KBM-7 (cell line): ENCODE results near the gene LRRC23.

ENCODE experiments used
- DNase-seq: peaks from one replicate; pipeline ENCODE4 v3.0.0-alpha.2; 2015
- in situ Hi-C: fragments of 300-500 bp; cut with MboI; formaldehyde crosslinking; loops from 2 replicates; pipeline ENCODE4 v1.14.3; 2020; ENCODE audit warnings: low sequenced_read_pairs, low pct_unique_long_range_greater_than_20kb, mixed read lengths

LRRC23 gene

DNA sequence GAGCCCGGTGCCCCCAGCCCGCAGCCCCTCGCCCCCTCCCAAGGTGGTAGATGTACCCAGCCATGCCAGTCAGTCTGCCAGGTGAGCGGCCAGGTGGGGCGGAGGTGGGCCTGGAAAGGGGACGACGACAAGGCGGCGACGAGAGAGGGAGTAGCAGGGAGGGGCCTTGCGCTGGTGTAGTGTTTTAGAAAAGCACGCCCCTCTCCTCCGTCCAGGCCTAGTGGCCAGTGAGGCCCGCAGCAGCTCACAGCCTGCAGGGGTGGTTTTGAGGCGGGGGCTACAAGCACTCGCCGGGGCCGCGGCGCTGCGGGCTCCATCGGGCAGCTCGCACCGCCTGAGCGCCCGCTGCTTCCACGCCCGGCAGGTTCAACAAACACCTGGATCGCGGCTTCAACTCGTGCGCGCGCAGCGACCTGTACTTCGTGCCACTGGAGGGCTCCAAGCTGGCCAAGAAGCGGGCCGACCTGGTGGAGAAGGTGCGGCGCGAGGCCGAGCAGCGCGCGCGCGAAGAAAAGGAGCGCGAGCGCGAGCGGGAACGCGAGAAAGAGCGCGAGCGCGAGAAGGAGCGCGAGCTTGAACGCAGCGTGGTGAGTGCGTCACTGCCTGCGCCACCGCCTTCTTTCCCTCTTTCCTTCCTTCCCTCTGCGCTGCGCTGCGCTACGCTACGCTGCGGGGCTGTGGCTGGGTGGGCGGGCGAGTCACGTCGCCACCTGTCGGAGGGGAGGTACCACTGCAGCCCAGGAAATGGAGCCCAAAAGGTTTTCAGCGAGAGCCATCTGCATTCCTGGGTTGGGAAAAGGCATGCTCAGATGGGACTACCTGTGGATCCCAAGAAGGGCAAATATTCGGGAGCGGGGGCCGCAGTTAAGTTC, 33.1 kb downstream of the LRRC23 start:
- in situ Hi-C loops = no loop called here

DNA sequence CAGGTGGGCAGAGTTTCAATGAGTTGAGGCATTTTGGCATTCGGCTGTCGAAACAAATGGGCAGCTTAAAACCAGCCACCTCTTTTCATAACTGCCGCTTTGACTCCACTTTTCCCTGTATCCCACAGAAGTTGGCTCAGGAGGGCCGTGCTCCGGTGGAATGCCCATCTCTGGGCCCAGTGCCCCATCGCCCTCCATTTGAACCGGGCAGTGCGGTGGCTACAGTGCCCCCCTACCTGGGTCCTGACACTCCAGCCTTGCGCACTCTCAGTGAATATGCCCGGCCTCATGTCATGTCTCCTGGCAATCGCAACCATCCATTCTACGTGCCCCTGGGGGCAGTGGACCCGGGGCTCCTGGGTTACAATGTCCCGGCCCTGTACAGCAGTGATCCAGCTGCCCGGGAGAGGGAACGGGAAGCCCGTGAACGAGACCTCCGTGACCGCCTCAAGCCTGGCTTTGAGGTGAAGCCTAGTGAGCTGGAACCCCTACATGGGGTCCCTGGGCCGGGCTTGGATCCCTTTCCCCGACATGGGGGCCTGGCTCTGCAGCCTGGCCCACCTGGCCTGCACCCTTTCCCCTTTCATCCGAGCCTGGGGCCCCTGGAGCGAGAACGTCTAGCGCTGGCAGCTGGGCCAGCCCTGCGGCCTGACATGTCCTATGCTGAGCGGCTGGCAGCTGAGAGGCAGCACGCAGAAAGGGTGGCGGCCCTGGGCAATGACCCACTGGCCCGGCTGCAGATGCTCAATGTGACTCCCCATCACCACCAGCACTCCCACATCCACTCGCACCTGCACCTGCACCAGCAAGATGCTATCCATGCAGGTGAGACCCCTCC, 34.0 kb downstream of the LRRC23 start:
- in situ Hi-C loops = no loop called here

More for the DNA sequence above, 33.1 kb downstream of the LRRC23 start:
- DNase-seq = peak; percentile 96

DNA sequence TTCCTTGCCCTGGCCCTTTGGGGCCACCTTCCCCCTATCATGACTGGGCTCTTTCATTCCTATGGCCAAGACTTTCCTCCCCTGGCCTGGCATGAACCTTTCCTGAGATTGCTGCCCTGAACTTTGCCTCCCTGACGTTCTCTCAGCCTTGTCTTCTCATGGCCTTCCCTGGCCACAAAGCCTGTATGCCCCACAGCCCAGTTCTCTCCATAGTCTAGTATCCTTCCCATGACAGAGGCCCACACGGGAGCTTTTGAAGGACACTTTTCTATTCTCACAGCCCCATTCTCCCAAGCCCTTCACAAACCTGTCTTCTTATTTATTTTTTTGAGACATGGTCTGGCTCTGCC, 34.5 kb downstream of the LRRC23 start:
- in situ Hi-C loops = no loop called here
- DNase-seq = no peak

More for the DNA sequence above, 34.0 kb downstream of the LRRC23 start:
- no peak for DNase-seq

DNA sequence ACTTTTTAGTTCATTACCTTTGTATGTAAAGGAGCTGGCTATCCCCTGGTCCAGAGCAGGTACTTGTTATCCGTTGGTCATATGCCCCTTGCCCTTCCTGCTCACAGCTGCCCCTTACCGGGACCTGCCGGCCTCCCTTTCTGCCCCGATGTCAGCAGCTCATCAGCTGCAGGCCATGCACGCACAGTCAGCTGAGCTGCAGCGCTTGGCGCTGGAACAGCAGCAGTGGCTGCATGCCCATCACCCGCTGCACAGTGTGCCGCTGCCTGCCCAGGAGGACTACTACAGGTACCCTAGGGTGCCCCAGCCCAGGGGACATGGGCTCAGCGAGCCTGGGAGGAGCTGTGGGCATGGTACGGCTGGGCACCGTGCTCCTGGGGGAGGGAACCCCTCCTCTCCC, 36.6 kb downstream of the LRRC23 start:
- in situ Hi-C loops = no loop called here
- DNase-seq = no peak

DNA sequence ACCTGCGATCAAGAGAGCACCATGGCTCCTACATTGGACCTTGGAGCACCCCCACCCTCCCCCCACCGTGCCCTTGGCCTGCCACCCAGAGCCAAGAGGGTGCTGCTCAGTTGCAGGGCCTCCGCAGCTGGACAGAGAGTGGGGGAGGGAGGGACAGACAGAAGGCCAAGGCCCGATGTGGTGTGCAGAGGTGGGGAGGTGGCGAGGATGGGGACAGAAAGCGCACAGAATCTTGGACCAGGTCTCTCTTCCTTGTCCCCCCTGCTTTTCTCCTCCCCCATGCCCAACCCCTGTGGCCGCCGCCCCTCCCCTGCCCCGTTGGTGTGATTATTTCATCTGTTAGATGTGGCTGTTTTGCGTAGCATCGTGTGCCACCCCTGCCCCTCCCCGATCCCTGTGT, 37.2 kb downstream of the LRRC23 start:
- no peak for DNase-seq
- in situ Hi-C loops = no loop called here

DNA sequence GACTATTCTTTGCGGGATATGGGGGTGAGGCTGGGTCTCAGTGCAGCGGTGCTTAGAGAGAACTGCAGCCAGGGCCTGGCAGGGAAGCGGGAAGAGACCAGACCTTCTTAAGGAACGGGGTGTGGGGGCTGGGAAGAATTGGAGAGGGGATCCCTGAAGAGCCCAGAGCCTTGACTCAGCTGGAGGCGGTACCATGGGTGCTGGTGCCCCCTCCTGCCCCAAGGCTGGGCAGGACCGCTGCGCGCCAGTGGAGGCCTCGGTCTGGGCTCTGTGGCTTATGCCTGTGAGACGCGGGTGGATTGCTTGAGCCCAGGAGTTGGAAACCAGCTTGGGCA, 37.7 kb downstream of the LRRC23 start:
- in situ Hi-C loops = no loop called here
- no peak for DNase-seq

DNA sequence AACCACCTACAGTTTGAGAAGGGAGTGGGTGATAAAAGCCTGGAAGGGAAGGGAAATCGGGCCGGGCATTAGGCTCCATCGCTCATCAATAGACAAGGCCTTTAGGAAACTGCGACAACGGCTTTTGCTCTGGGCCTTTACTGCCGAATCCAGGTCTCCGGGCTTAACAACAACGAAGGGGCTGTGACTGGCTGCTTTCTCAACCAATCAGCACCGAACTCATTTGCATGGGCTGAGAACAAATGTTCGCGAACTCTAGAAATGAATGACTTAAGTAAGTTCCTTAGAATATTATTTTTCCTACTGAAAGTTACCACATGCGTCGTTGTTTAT, 38.7 kb downstream of the LRRC23 start:
- DNase-seq = no peak
- in situ Hi-C loops = no loop called here

DNA sequence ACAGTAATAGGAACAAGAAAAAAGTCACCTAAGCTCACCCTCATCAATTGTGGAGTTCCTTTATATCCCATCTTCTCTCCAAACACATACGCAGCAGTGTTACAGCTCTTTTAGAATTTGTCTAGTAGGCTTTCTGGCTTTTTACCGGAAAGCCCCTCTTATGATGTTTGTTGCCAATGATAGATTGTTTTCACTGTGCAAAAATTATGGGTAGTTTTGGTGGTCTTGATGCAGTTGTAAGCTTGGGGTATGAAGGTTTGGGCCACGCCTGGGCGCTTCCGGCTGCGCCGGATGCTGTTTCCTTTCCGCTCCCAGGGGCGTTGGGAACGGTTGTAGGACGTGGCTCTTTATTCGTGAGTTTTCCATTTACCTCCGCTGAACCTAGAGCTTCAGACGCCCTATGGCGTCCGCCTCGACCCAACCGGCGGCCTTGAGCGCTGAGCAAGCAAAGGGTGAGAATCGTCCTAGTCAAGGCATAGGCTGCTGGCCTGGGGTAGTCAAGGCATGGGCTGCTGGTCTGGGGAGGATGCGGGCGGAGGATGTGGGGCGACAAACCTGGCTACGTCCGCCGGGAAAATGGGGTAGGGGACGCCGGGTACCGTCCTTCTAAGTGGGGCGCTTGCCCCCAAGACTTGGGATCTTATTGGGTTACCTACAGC, 39.2 kb downstream of the LRRC23 start, which contains the start of the genes C12orf57 and RNU7-1:
C12orf57 (plus strand) TSS at position 301 of the 659 bp plus-strand sequence; CDS start at position 401, 100 bp downstream.
RNU7-1 (plus strand) TSS at position 95 of the 659 bp plus-strand sequence.
- in situ Hi-C loops = no loop called here
- peak; percentile 96 for DNase-seq

DNA sequence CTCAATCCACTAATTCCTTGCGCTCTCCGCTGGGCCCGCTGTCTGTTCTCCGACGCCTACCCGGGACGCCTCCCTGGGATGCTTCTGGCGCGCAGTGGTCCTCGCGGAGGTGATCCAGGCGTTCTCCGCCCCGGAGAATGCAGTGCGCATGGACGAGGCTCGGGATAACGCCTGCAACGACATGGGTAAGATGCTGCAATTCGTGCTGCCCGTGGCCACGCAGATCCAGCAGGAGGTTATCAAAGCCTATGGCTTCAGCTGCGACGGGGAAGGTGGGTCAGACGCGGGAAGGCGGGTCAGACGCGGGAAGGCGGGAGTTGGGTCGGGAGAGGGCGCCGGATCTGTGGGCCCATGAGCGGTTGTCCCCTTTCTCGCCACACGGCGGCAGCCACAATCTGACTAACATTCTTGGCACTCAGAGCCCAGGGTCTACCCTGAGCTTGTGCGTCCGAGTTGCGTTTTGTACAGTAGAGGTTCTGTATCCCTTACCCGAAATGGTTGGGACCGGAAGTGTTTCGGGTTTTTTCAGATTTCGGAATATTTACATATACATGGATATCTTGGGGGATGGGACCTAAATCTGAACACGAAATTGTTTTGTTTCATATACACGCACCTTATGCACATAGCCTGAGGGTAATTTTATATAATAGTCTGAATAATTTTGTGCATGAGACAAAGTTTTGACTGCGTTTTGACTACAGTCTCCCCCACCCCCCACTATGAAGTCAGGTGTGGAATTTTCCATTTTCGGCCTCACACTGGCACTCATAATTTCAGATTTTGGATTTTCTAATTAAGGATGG, 40.0 kb downstream of the LRRC23 start:
- peak; percentile 94 for DNase-seq
- in situ Hi-C loops = no loop called here

DNA sequence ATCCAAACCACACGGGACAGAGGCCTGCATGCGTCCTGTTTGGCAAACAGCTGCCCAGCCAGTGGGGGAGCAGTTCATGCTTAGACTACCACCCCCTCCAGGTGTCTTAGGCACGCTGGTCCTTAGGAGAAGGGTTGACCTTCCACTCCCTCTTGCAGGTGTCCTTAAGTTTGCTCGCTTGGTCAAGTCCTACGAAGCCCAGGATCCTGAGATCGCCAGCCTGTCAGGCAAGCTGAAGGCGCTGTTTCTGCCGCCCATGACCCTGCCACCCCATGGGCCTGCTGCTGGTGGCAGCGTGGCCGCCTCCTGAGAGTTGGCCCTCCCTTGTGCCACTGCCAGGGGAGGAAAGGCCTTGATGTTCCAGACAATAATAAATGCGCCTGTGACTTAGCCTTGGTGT, 41.0 kb downstream of the LRRC23 start:
- in situ Hi-C loops = no loop called here
- no peak for DNase-seq

DNA sequence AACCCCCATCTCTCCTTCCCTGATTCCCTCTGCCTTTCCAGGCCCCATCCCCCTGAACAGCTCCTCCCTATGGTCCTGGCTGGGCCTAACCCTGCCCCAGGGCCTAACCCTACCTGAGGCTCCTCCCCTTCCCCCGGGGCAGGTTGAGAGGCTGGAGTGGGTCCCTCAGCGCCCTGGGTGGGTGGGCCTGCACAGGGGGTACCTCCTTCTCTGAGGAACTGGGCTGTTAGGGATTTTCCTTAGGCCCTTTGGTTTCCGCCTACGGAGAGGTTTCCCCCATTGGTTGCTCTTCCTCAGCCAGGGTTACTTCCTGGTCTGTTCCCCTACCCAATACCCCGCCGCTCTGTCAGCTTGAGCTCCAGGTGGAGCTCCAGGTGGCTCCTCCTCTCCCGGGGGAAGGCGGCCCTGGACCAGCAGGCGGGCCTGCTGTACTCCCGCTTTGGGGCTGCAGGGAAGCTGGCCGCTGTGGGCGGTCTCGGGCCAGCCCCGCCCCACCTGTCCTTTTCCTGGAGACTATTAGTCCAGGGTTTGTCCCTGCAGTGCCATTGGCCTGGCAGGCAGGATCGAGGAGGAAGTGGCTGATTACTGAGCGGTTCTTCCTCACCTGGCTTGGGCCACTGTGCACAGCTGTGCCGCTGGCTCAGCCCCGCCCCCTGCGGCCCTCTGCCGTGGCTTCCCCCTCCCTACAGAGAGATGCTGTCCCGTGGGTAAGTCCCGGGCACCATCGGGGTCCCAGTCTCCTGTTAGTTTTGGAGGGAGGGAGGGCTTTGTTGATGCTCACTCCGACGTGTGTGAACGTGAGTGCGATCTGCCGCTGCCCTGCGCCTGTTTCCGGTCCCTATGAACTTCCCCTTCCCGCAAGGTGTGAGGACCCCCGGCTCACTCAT, 41.7 kb downstream of the LRRC23 start:
- DNase-seq = peak; percentile 80
- in situ Hi-C loops = no loop called here

DNA sequence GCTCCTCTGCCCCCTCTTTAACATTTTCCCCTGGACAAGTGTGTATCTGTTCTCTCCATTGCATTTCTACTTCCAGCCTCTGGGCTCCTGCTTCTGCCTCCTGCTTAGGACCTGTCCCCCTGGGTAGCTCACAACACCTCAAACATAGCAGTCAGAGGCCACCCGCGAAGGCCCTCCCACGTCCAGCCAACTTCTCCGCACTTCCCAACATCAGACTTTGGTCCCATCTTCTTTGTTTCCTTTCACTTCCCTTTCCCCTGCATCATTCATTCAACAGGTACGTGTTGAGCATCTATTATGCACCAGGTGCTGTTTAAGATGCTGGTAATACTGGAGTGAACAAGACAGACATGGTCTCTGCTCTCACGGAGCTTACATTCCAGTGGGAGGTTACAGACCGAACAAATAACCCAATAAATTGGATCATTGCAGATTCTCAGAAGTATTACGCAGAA, 42.3 kb downstream of the LRRC23 start:
- no peak for DNase-seq
- in situ Hi-C loops = no loop called here

DNA sequence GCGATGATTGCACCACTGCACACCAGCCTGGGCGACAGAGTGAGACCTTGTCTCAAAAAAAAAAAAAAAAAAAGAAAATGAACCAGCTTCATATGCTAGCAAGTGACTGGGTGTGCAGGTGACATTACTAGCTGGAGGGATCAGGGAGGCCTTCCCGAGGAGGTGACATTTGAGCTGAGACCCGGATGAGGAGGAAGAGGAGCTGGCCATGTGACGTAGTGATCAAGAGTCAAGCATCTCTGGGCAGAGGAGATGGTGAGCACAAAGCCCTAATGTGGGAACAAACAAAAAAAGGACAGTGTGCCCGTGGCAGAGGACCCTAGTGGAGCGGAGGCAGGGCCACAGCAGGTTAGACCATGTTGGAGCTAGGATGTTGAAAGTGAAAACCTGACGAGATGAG, 43.0 kb downstream of the LRRC23 start:
- no peak for DNase-seq
- in situ Hi-C loops = no loop called here

DNA sequence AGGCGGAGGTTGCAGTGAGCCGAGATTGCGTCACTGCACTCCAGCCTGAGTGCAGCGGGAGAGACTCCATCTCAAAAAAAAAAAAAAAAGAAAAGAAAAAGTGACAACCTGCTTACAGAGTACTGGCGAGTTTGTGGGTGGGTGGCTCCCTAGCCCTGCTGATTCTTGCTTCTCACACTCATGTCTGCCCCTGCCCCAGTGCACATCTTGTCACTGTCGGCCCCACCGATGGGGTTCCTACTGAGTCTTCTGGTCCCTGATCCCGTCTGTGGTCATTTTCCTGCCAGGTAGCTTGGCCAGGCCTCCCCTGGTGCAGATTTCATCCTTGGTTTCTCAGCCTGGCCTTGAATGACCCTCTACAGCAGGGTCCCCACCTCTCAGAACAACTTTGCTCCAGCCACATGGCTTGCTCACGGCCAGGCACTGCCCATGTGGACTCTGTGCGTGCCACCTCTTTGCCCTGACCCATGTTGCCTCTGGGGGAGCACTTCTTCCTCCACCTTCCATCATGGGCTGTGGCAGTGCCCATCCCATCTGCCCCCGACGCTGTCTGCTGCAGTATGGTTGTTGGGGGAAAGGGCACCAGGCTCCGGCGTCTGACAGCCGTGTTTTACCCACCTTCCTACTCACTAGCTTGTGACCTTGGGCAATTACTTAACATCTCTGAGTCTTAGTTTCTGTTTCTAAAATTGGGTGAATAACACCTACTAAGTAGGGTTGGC, 44.4 kb downstream of the LRRC23 start:
- in situ Hi-C loops = no loop called here
- no peak for DNase-seq

DNA sequence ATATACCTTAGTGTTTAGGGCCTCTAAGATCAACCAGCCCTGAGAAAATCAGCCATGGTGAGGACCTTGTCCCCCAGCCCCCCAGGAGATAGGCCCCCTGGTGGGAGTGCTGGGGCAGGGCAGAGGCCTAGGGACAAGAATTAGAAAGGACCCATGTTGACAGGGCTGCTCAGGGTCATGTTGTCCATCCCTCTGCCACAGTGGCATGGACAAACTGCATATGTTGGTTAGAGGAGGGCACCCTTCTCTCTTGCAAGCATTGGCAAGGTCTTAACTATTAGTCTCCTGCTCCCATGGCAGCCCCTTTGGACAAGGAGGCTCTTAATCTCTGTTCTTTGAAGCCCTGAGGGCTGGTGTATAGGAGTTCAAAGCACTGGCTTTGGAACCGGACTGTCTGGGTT, 45.8 kb downstream of the LRRC23 start:
- DNase-seq = no peak
- in situ Hi-C loops = no loop called here

DNA sequence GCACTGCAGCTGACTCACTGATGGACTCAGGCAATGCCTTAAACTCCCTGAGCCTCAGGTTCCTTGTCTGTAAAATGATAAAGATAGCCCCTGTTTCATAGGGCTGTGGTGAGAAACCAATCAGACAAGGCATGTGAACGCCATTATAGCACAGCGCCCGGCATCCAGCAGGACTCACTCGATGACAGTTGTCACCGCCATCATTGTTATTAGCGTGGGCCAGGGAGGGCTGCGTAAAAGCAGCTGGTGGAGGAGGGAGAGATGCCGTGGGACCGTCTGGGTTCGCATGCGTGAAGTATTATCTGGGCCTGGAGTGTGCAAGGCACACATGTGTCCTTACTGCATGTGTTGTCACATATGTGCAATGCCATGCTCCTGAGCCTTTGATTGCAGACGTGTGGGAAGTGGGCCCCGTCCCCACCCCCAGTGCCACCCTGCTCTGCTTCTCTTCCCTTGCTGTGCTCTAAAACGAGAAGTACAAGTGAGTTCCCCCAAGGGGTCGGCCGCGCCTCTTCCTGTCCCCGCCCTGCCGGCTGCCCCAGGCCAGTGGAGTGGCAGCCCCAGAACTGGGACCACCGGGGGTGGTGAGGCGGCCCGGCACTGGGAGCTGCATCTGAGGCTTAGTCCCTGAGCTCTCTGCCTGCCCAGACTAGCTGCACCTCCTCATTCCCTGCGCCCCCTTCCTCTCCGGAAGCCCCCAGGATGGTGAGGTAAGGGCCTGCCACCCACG, 46.4 kb downstream of the LRRC23 start, which contains the start of gene PTPN6:
PTPN6 (plus strand) TSS at position 546 of the 730 bp plus-strand sequence; CDS start at position 703, 157 bp downstream.
- DNase-seq = peak; percentile 84
- in situ Hi-C loops = no loop called here
